HG03280 (cell line): ENCODE results near the gene GARIN5A.
A peak's percentile ranks its signal among the peaks of the same experiment; 100 is the strongest.

Source experiments
- ATAC-seq: cut with Tn5 transposase; IDR thresholded peaks from one replicate; pipeline ENCODE4 v1.9.1; 2021; ENCODE audit warnings: mild to moderate bottlenecking, moderate library complexity; ENCODE audit not compliant: unreplicated experiment

Gene GARIN5A

DNA sequence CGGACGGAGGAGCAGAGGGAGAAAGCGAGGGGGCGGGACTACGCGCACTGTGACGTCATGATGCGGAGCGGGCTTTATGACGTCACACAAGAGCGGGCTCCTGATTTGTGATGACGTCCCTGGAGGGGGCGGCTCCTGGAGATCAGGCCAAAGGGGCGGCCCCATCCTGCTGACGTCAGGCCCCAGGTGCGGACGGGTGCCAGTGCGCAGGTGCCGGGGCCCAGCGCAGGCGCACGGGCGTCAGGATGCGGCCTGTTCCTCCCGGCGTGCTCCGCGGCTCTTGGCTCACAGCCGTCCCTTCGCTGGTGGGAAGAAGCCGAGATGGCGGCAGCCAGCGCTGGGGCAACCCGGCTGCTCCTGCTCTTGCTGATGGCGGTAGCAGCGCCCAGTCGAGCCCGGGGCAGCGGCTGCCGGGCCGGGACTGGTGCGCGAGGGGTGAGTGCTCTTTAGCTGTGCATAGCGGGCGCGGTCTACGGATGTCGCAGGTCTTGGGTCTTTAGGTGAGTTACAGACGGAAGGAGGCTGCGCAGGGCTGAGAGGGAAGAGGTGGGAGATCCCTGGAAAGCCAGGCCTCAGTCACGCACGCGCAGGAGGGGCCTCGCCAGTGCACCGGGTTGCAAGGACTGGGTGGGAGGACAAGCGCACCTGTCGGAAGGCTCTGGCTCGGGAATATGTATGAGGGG lies at the start of gene GARIN5A, which contains the start of gene EMC10:
GARIN5A (minus strand) TSS at position 625 of the 683 bp plus-strand sequence; CDS start at position 165, 460 bp downstream.
EMC10 (plus strand) TSS at position 284 of the 683 bp plus-strand sequence; CDS start at position 322, 38 bp downstream.
- peak; percentile 91 for ATAC-seq

DNA sequence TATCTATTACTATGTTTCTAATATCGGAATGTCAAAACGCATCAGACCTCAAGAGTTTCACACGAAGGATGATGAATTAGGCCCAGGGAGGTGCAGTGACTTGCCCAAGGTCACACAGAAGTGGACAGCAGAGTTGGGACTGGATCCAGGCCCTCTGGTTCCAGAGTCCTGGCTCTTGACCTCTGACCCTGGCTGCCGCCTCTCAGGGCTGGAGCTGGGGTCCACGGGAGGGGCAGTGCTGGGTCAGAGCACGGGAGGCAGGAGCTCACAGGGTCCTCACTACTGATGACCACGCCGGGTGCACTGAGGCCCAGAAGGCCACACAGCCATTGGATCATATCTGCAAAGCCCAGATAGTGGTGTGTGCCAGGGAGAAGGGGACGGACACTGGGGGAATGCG lies 46.2 kb upstream of the GARIN5A start:
- no peak for ATAC-seq

DNA sequence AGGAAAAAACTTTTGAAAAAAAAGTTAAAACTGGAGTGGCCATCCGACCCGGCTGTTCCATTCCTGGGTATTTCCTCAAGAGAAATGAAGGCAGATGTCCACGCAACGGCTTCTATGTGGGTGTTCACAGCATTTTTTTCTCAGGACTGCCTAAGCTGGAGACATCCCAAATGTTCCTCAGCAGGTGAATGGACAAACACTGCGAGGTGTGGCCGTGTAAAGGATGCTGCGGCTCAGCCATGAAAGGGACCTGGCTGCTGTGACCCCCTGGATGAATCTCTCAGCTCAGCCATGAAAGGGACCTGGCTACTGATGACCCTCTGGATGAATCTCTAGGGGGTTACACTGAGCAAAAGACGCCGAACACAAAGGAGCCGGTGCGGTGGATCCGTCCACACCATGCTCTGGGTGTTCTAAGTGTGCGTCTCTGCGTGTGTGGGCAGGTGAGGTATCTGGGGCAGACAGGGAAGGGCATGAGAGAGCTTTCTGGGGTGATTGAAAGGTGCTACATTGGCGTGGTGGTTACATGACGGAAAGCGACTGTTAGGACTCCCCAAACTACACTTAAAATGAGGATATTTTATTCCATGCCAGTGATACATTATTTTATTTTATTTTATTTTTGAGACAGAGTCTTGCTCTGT lies 44.3 kb upstream of the GARIN5A start:
- no peak for ATAC-seq

DNA sequence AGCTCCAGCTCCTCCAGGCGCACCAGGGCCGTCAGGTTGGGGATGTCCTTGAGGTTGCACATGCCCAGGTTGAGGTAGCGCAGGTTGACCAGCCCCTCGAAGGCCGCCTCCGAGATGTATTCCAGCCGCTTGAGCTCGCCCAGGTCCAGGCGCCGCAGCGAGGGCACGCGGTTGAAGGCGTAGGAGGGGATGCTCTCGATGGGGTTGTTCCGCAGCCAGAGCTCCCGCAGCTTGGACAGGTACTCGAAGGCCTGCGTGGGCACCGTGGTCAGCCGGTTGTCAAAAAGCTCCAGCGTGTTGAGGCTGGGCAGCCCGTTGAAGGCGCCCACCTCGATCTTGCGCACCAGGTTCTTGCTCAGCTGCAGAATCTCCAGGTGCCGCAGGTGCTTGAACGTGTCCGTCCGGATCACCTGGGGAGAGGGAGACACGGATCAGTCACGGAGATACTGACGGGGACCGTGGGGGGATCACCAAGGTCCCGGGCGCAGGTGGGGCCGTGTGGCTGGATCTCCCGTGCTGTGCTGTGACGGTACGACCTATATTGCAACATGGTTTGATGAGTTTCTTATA lies 42.4 kb upstream of the GARIN5A start:
- ATAC-seq: no peak

DNA sequence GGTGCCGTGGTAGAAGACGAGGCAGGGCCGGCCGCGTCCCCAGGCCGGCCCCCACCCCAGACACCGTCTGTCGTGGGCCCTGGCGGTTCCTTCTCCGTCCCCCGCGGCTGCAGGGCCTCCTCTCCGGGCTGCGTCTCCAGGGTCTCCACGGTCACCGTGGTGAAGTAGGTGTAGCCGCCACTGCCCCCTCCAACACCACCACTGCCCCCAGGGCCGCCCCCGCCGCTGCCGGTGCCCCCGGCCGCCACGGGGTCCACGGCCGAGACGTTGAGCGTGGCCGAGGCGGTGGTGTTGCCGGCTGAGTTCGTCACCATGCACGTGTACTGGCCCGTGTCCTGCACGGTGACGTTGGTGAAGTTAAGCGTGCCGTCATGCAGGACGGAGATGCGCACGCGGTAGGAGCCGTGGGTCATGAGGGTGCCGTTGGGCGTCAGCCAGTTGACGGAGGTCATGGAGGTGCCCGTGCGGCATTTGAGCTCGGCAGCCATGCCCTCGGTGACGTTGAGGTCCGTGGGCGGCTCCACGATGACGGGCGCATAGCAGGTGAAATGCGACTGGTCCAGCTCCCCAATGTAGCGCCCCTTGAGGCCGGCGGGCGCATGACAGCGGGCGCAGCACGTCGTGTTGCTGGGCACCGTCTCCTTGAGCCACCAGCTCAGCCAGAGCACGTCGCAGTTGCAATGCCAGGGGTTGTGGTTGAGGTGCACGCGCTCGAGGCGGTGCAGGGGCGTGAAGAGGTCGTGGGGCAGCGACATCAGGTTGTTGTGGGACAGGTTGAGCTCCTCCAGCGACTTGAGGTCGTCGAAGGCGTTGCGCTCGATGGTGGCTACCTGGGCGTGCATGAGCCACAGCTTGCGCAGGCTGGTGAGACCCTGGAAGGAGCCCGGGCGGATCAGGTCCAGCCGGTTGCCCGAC lies 41.7 kb upstream of the GARIN5A start:
- no peak for ATAC-seq

DNA sequence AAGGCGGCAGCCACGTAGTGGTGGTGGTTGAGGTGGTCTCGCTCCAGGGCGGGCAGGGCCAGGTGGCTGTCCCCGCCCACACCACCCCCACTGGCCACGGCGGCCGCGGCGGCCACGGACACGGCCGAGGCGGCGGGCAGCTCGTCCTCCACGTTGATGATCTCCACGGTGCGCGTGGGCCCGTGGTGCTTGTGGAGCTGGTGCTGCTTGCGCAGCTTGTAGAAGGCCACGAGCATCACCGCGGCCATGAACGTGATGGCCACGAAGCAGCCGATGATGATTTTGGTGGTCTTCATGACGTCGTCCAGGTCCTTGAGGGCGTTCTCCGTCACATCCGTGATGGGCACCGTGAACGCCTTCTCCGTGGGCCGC lies 41.0 kb upstream of the GARIN5A start:
- no peak for ATAC-seq

DNA sequence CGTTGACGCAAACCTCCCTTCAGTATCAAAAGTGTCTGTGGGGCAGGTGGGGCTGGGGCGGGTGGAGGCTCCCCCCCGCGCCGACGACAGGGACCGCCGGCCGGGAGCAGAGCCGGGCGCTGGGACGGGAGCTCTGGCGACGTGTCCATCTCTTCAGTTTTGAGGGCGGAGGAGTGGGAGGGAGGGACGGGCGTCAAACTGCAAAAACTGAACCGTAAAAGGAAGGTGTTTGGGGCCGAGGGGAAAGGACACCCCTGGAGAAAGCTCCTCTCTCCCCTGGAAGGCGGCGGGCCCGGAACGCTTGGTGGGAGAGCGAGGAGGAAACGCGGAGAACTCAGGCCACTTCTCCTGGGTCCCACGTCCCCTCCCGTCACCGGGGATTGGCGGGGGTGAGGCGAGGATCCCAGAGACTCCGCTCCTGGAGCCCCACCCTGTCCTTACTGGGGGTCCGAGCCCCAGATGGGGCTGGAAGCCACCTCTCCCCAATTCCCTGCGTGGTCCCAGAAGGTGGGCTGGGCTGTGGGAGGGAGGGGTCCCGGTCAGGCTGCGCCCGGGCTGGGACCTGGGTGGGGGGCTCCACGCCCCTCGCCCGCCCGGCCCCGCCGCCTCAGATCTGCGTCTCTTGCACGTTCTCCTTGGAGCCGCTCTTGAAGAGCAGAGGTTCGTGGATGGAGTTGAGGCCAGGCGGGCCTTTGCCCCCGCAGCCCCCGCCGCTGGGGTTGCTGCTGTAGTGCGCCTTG lies 40.5 kb upstream of the GARIN5A start:
- ATAC-seq: no peak

DNA sequence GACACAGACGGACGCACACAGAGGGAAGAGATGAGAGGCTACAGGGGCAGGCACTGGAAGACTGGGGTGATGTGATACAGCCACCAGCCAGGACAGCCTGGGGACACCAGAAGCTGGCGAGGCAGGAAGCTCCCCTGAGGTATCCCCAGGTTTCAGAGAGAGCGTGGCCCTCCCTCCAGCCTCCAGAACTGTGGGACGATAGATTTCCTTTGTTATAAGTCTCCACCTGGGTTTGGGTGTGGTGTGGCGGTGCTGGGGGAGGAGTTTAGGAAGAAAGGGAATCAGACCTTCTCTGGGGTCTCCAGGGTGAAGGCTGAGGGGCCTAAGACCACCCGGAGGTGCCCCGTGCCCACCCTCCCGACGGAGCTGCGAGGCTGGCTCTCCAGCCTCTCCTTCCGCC lies 39.8 kb upstream of the GARIN5A start:
- no peak for ATAC-seq

DNA sequence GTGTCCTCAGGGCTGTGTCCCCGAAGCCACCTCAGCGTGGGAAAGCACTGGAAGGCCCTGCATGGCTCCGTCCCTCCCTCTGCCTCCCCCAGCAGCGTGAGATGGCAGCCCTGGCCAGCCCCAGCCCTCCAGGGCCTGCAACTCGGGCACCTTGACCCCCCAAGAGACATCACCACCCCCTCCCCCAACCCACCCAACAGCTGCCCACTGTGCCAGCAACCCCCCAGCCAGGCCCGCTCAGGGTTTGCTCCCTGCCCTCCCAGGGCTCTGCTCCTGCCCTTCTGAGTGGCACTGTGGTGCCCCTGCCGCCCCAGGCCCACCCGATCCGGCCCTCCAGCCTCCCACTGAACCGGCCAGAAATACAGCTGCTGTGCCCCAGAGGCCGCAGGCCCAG lies 38.5 kb upstream of the GARIN5A start:
- ATAC-seq: no peak

DNA sequence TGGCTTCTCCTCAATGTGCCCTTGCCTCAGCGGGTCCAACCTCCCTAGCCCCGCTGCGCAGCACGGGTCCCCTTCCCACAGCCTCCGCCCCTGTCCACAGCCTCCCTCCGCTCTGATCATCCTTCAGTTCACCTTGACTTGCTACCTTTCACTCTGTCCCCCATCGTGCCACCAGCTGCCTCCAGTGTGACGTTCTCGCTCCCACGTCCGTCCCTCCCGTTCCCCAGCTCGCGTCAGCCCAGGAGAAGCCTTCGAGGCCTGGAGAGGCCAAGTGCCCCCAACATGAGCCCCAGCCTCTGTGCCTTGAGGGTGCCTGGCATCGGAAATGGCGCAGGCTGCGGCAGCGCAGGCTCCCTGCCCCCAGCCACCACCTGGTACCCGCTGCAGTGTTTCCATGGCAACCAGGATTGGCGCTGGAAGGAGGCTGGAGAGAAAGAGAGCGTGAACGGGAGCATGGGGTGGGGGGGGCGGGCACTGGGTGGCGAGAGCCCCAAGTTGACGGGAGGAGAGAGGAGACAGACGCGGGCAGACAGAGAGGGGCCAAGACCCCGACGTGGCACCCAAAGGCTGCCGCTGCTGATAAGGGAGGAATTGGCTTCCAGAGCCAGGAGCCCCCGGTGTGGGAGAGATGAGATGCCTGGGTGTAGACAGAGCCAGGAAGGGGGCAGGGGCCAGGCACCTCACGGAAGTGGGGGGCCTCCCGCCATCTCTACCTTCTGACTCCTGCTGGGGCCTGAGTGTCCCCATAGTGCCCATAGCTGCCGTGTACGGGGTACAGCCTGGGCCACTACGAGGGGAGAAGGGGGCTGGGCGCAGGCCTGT lies 37.9 kb upstream of the GARIN5A start:
- ATAC-seq: no peak

DNA sequence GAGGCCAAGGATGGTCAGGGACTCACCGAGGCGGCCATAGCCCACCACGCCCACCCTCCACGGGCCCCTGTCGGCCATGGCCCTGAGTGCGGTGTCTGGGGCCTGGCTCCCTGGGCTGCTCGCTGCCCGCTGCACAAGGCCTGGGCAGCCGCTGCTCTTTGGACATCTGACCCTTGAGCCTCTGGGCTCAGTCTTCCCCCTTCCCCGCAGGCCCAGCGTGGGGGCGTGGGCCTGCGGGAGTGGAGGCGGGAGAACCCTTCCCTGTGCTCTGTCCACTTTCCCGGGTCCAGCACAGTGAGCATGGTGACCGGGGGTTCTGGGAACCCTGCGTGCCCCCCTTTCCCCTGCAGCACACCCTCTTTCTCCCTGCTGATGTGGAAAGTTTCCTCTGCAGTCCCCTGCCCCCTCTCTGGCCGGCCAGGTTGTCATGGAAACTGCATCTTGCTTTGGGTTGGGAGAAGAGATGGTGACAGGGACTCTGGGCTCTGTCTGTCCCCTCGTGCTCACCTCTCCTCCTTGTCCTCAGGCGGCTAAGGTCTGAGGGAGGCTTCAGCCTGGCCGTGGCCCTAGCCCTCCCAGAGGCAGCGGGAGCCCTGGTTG lies 37.2 kb upstream of the GARIN5A start, which contains the start of gene ASPDH:
ASPDH (minus strand) TSS at position 168 of the 600 bp plus-strand sequence; CDS start at position 78, 90 bp downstream.
- ATAC-seq: no peak

DNA sequence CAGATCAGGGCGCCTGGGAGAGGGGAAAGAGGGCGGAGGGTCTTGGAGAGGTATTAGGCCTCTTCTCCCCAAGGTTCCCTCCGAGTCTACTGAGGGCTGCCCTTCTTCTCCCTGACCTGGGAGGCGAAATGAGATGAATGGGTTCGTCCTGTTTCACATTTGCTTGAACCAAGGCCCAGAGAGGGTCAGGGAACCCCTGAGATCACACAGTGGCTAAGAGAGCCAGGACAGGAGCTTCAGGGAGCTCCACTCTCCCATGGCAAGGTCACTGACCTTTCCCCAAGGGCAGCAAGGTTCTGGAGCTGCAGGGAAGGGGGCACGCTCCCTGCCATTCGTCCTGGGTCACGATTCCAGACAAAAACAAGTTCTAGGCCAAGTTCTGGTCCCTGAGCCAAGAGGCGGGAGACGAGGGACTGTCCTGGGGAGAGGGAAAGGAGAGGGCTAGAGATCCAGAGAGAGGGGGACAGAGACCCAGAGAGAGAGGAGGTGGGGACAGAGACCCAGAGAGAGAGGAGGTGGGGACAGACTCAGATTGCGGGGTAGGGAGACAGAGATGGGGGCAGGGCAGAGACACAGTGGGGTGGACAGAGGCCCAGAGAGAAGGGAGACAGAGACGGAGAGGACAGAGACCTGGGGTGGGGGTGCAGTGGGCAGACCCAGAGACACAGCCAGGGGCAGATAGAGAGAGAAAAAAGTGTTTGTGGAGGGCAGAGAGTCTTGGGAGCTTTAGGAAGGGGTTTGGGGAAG lies 36.5 kb upstream of the GARIN5A start:
- no peak for ATAC-seq

DNA sequence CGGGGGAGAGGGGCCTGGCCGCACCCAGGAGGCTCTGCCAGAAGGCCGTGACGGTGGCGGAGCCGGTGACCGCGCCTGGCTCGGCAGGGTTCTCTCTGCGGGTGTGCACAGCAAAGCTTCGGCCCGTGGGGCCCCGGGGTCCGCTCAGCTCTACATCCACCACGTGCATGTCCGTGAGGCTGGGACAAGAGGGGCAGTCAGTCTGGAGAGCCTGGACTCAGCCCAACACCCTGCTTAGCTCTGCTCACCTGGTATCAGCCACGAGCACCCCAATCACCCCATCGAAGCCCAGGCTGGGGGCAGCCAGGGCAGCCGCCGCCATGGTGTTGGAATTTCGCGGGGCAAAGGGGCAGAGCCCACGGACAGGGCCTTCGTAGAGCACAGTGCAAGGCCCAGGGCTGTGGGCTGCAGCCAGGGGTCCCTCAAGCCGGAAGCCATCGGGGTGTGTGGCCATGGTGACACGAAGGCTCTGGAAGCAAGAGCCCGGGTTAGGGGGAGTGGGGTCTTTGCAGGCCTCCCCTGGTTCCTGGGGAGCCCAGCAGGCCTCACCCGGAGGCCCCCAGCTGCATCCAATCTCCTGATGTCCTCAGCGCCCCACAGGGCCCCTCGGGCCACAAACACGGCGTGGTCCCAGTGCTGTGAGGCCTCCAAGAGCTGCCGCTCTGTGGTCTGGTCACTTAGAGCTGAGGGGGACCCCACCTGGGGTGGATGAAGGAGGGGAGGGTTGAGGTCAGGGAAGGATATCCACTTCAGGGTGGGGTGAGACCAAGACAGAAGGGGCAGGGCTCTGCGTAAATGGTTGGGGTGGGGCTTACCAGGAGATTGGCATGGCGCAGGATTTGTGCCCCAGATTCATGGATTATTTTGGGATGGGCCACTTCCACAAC lies 35.7 kb upstream of the GARIN5A start:
- ATAC-seq: no peak

DNA sequence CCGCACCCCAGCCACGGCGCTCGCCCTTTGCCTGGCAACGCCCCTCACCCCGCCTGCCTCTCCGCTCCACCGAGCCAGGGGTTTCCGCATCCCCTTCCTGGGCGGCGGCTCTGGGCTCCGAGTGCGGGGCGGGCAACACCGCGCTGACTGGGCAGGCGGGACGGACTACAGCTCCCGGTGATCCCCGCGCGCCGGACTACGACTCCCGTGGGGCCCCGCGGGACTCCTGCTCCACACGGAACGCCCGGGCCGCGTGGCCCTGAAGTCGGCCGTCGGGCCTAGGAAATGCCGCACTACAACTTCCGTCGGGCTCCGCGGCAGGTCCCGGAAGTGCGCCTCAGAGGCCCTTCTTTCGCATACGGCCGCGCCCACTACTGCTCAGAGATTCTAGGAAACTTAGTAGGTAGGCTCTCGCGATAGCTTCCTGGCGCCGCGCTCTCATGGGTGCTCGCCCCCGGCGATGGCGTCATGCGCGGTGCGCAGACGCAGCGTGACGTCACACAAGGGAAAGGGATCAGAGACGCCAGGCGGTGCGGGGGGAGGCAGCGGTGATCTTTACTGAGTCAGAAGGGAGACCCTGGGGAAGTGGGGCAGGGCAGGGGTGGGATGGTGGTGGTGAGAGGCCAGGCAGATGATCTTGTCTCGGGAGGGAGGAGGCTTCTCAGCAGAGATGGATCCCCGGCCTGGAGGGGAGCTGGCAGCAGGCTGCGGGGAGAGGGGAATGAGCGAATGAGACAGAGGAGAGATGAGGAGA lies 34.6 kb upstream of the GARIN5A start, which contains the start of gene JOSD2:
JOSD2 (minus strand) TSS at position 123 of the 754 bp plus-strand sequence. CDS start 760 bp downstream, outside the sequence.
- peak; percentile 90 for ATAC-seq

DNA sequence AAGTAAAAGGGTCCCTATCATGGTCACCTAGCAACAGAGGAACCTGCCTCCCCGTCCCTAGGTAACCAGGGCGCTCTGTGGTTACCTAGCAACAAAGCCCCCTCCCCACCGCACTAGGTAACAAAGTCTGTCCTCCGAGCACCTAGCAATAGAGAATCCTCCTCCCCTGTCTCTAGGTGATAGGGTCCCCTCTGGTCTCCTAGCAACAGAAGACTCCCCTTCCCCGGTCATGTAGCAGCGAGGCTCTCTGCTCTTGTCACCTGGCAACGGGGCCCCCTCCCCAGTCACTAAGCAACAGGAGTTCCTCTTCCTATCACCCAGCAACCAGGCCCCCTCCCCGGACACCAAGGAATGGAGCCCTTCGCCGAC lies 34.0 kb upstream of the GARIN5A start:
- no peak for ATAC-seq

DNA sequence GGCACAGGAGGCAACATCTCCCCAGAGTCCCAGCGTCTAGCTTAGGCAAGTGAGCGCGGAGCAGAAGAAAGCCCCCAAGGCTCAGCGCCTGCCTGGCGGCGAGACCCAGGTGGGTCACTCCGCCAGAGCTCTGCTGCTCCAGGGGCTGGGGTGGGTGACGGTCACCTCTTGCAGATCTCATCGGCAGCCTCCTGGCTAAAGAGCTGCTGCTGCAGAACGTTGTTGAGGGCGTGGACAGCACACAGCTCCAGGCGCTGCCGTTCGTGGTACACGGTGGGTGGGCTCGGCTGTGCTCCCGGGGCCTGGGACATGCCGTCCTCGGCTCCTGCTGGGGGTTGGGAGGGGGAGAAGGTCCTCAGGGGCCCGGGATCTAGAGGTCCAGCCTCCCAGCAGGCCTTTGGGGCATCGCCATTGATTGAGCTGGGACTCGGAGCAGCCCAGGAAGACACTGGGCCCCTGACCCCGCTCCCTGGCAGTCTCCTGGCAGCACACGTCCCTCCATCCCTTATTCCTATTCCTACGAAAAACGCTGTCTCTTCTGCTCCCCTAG lies 33.5 kb upstream of the GARIN5A start:
- ATAC-seq: no peak
